Neural cell (in vitro differentiated cells): ENCODE results near the gene ZC3H12C. TPM values are rescaled to one million over a fixed set of nuclear protein-coding genes. Genes with fewer than 3 reads are reported as not detected.

Experiments used
- H2AFZ ChIP-seq: fragments of 200-600, 300-800 bp; sonication (generic), shearing (Covaris generic); 2 replicates; pipeline ENCODE4 v1.6.0; 2014; ENCODE audit warnings: low read depth, mild to moderate bottlenecking, antibody characterized with exemption, low read length, moderate library complexity
- H3F3A ChIP-seq: fragments of 200-600 bp; shearing (Covaris generic); 2 replicates; pipeline ENCODE4 v1.6.1; 2016; ENCODE audit warnings: mild to moderate bottlenecking, moderate library complexity, mixed read lengths, antibody characterized with exemption, low read length; ENCODE audit not compliant: insufficient read depth, poor library complexity, severe bottlenecking
- H3K27ac ChIP-seq: fragments of 200-600, 300-800 bp; sonication (generic), shearing (Covaris generic); 2 replicates; pipeline ENCODE4 v1.5.1; 2014; ENCODE audit warnings: mild to moderate bottlenecking, low read length, moderate library complexity
- H3K27me3 ChIP-seq: fragments of 300-800, 200-600 bp; sonication (generic), shearing (Covaris generic); 2 replicates; pipeline ENCODE4 v1.6.0; 2014; ENCODE audit warnings: mild to moderate bottlenecking, low read depth, low read length, moderate library complexity; ENCODE audit not compliant: insufficient read depth
- H3K36me3 ChIP-seq: fragments of 300-800, 200-600 bp; sonication (generic), shearing (Covaris generic); 2 replicates; pipeline ENCODE4 v1.5.1; 2014; ENCODE audit warnings: mild to moderate bottlenecking, antibody characterized with exemption, low read length, moderate library complexity; ENCODE audit not compliant: insufficient read depth
- H3K4me2 ChIP-seq: fragments of 300-800, 200-600 bp; sonication (generic), shearing (Covaris generic); 2 replicates; pipeline ENCODE4 v1.6.0; 2014; ENCODE audit warnings: mild to moderate bottlenecking, low read length
- H3K4me3 ChIP-seq: fragments of 300-800, 200-600 bp; sonication (generic), shearing (Covaris generic); 2 replicates; pipeline ENCODE4 v1.5.1; 2014; ENCODE audit warnings: mild to moderate bottlenecking, low read length, moderate library complexity
- H3K79me2 ChIP-seq: fragments of 200-600 bp; shearing (Covaris generic); replicated peaks from 2 replicates; pipeline ENCODE4 v1.6.0; 2014; ENCODE audit warnings: mild to moderate bottlenecking, low read length, moderate library complexity; ENCODE audit not compliant: insufficient read depth
- H3K9ac ChIP-seq: fragments of 300-800, 200-600 bp; sonication (generic), shearing (Covaris generic); 2 replicates; pipeline ENCODE4 v1.6.1; 2016; ENCODE audit warnings: mild to moderate bottlenecking, low read length, mixed read lengths
- H3K9me2 ChIP-seq: fragments of 200-600 bp; shearing (Covaris generic); 2 replicates; pipeline ENCODE4 v1.6.1; 2016; ENCODE audit warnings: mild to moderate bottlenecking, low read length, mixed read lengths; ENCODE audit not compliant: insufficient read depth
- H3K9me3 ChIP-seq: fragments of 200-600, 300-800 bp; sonication (generic), shearing (Covaris generic); 2 replicates; pipeline ENCODE4 v1.6.1; 2016; ENCODE audit warnings: mild to moderate bottlenecking, mixed run types, low read length, moderate library complexity, mixed read lengths
- H4K20me1 ChIP-seq: fragments of 200-600 bp; shearing (Covaris generic); 2 replicates; pipeline ENCODE4 v1.6.1; 2016; ENCODE audit warnings: mild to moderate bottlenecking, mixed run types; ENCODE audit not compliant: insufficient read depth
- EP300 ChIP-seq: fragments of 450-650 bp; conservative IDR thresholded peaks from 2 replicates; pipeline ENCODE4 v1.6.1; 2014; ENCODE audit warnings: antibody characterized with exemption, mild to moderate bottlenecking, moderate library complexity; ENCODE audit not compliant: poor library complexity, severe bottlenecking
- EZH2 ChIP-seq: fragments of 200-600, 300-800 bp; shearing (Covaris generic), sonication (generic); IDR thresholded peaks from 2 replicates; pipeline ENCODE4 v1.6.1; 2014; ENCODE audit warnings: antibody characterized with exemption, low read length, borderline replicate concordance, mild to moderate bottlenecking; ENCODE audit not compliant: insufficient read depth, poor library complexity, severe bottlenecking
- MXI1 ChIP-seq: fragments of 450-650 bp; conservative IDR thresholded peaks from 2 replicates; pipeline ENCODE4 v1.6.1; 2014; ENCODE audit warnings: antibody characterized with exemption, mild to moderate bottlenecking; ENCODE audit not compliant: poor library complexity, severe bottlenecking
- POLR2AphosphoS5 ChIP-seq: IDR thresholded peaks from 2 replicates; pipeline ENCODE4 v1.6.1; 2012
- RAD21 ChIP-seq: fragments of 450-650 bp; conservative IDR thresholded peaks from 2 replicates; pipeline ENCODE4 v1.6.1; 2014; ENCODE audit warnings: antibody characterized with exemption, mild to moderate bottlenecking, moderate library complexity
- SMC3 ChIP-seq: fragments of 450-650 bp; conservative IDR thresholded peaks from 2 replicates; pipeline ENCODE4 v1.6.1; 2014; ENCODE audit warnings: antibody characterized with exemption, mild to moderate bottlenecking, moderate library complexity; ENCODE audit not compliant: poor library complexity
- TAF1 ChIP-seq: IDR thresholded peaks from 2 replicates; pipeline ENCODE4 v1.6.1; 2012; ENCODE audit warnings: low read depth
- polyA plus RNA-seq: library from polyadenylated mRNA; depleted of rRNA; stranded (reverse); fragments of >200 nt; gene quantifications from 2 replicates; pipeline ENCODE4 v1.2.3, GENCODE V29; 2014
- TF ChIP-seq, protein P1 (sequence below): IDR thresholded peaks from 2 replicates; pipeline ENCODE4 v1.6.1; 2012; ENCODE audit warnings: borderline replicate concordance
- TF ChIP-seq, protein P2 (sequence below): fragments of 450-650 bp; IDR thresholded peaks from 2 replicates; pipeline ENCODE4 v1.5.1; 2014; ENCODE audit warnings: antibody characterized with exemption, mild to moderate bottlenecking, moderate library complexity; ENCODE audit not compliant: poor library complexity, severe bottlenecking

The ZC3H12C gene
- polyA plus RNA-seq, 1 donor from 2014 or later: 15.1 TPM

DNA sequence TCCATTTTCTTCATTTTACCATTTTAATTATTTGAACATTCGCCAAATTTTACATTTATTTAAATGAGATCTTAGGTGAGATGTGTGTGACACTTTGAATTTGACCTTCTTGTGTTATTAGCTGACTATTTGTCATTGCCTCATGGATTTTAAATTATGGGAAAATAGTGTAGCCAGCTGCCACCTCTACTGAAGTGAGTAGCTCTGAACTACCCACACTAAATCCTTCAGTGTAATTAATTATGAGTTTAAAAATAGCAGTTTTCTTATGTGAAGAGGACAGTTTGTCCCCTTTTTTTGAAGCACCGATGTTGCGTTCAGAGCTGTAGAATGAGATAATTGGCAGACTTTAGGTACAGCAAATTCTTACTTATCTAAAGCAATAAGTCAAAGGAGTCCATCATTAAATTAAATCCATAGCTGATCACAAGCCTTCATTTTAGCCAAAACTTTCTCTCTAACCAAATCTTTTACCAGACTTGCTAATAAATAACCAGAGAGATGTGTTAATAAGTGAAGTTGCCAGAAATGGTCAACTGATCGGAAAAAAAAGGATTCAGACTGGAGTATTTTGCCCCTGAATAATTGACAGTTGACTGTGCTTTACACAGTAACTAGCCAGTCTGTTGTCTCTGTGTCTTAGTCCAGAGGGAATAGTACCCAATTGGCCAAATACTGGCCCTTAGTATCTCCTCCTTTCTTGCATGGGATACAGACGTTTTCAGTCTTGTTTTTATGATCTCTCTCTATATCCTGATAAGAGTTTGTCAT is 75.0 kb downstream of the ZC3H12C start:
- no peak overlapping the region for H3K27ac ChIP-seq
- TF ChIP-seq POLR2AphosphoS5: no peak
- no peak for TF ChIP-seq SMC3
- no peak for TF ChIP-seq TAF1
- TF ChIP-seq, protein P1, sequence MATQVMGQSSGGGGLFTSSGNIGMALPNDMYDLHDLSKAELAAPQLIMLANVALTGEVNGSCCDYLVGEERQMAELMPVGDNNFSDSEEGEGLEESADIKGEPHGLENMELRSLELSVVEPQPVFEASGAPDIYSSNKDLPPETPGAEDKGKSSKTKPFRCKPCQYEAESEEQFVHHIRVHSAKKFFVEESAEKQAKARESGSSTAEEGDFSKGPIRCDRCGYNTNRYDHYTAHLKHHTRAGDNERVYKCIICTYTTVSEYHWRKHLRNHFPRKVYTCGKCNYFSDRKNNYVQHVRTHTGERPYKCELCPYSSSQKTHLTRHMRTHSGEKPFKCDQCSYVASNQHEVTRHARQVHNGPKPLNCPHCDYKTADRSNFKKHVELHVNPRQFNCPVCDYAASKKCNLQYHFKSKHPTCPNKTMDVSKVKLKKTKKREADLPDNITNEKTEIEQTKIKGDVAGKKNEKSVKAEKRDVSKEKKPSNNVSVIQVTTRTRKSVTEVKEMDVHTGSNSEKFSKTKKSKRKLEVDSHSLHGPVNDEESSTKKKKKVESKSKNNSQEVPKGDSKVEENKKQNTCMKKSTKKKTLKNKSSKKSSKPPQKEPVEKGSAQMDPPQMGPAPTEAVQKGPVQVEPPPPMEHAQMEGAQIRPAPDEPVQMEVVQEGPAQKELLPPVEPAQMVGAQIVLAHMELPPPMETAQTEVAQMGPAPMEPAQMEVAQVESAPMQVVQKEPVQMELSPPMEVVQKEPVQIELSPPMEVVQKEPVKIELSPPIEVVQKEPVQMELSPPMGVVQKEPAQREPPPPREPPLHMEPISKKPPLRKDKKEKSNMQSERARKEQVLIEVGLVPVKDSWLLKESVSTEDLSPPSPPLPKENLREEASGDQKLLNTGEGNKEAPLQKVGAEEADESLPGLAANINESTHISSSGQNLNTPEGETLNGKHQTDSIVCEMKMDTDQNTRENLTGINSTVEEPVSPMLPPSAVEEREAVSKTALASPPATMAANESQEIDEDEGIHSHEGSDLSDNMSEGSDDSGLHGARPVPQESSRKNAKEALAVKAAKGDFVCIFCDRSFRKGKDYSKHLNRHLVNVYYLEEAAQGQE: no peak
- TF ChIP-seq, protein P2, sequence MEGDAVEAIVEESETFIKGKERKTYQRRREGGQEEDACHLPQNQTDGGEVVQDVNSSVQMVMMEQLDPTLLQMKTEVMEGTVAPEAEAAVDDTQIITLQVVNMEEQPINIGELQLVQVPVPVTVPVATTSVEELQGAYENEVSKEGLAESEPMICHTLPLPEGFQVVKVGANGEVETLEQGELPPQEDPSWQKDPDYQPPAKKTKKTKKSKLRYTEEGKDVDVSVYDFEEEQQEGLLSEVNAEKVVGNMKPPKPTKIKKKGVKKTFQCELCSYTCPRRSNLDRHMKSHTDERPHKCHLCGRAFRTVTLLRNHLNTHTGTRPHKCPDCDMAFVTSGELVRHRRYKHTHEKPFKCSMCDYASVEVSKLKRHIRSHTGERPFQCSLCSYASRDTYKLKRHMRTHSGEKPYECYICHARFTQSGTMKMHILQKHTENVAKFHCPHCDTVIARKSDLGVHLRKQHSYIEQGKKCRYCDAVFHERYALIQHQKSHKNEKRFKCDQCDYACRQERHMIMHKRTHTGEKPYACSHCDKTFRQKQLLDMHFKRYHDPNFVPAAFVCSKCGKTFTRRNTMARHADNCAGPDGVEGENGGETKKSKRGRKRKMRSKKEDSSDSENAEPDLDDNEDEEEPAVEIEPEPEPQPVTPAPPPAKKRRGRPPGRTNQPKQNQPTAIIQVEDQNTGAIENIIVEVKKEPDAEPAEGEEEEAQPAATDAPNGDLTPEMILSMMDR: no peak
- no peak for TF ChIP-seq RAD21
- TF ChIP-seq EZH2: no peak
- TF ChIP-seq MXI1: no peak
- TF ChIP-seq EP300: no peak
- no peaks in the 10 kb centered on the region for H3F3A ChIP-seq
- no peak overlapping the region for H3K4me2 ChIP-seq
- H3K9me3 ChIP-seq: no peaks in the 10 kb centered on the region
- no peak overlapping the region for H3K9ac ChIP-seq
- no peaks in the 10 kb centered on the region for H3K9me2 ChIP-seq
- H2AFZ ChIP-seq: no peak overlapping the region
- no peaks in the 10 kb centered on the region for H4K20me1 ChIP-seq
- H3K36me3 ChIP-seq: no peaks in the 10 kb centered on the region
- no peaks in the 10 kb centered on the region for H3K27me3 ChIP-seq
- peaks cover 14% of the 10 kb centered on the region for H3K79me2 ChIP-seq
- H3K4me3 ChIP-seq: no peak overlapping the region

DNA sequence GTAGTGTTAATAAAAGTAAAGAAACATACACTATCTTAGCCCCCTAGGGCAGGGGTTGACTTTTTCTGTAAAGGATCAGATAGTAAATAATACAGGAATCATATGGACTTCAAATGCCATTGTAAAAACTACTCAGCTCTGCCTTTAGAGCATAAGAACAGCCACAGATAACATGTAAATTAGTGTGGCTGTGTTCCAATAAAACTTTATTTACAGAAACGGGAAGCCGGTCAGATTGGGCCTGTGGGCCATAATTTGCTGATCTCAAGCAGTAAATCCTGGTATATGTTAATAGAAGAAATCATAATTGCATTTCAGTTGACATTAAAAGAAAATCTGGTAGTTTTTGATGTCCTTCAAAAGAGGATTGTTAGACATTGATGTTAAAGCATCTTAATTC is 76.5 kb downstream of the ZC3H12C start:
- no peaks in the 10 kb centered on the region for H3F3A ChIP-seq
- no peaks in the 10 kb centered on the region for H3K9me2 ChIP-seq
- H3K9me3 ChIP-seq: no peaks in the 10 kb centered on the region
- no peaks in the 10 kb centered on the region for H3K27me3 ChIP-seq
- H3K27ac ChIP-seq: no peak overlapping the region
- H3K4me3 ChIP-seq: no peak overlapping the region
- no peak overlapping the region for H3K9ac ChIP-seq
- no peak overlapping the region for H2AFZ ChIP-seq
- TF ChIP-seq TAF1: no peak
- TF ChIP-seq, protein P2: no peak
- TF ChIP-seq RAD21: no peak
- TF ChIP-seq MXI1: no peak
- TF ChIP-seq, protein P1: no peak
- TF ChIP-seq EZH2: no peak
- no peak for TF ChIP-seq EP300
- no peak for TF ChIP-seq POLR2AphosphoS5
- no peak for TF ChIP-seq SMC3
- no peaks in the 10 kb centered on the region for H3K36me3 ChIP-seq
- no peaks in the 10 kb centered on the region for H4K20me1 ChIP-seq
- peaks cover 14% of the 10 kb centered on the region for H3K79me2 ChIP-seq
- H3K4me2 ChIP-seq: no peak overlapping the region
